Measurements from ENCODE around the gene SIPA1L3. TPM values are rescaled to one million over a fixed set of nuclear protein-coding genes. Genes with fewer than 3 reads are reported as not detected.

Gene SIPA1L3
- total RNA-seq, 2 donors from 2014 or later: 29.5 to 32.2 TPM

DNA sequence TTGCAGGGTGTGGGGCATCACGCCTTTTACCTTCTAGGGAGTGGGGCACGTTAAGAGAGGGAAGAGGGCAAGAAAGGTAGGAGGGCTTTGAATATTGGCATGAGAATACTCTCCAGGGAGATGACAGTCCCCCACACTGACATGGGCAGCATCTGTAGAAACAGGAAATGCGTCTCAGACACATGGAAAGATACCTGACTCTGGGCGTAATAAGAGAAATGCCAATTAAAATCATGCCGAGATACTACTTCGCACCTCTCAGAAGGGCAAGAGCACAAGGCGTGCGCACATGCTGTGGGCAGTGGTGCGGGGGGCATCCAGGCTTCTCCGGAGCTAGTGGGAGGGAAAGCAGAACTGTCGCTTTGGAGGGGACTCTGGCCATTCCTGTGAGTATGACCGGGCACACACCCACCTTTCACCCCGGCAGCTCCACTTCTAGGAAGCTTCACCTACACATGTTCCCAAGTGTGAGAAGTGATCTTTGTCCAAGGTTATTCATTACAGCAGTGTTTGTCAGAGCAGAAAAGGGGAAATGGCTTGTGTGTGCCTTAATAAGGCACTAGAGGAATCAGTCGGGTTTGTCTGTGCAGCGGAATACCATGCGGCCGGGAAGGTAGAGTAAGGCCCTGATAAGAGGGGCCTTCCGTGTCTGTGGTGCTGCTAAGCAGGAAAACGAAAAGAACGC lies 99.5 kb downstream of the SIPA1L3 start:
- ATAC-seq (peak; percentile 39), DNase-seq (no peak)
- H3K4me1 Mint-ChIP-seq: peaks cover 17% of the 10 kb centered on the region
- no peaks in the 10 kb centered on the region for H3K9me3 ChIP-seq (ENCODE audit: control insufficient read depth, low read length, poor library complexity, severe bottlenecking)
- H3K4me3 Mint-ChIP-seq: no peak overlapping the region
- H3K27ac Mint-ChIP-seq: peak overlapping the region; percentile 49
- peaks cover 11% of the 10 kb centered on the region for H3K36me3 Mint-ChIP-seq (ENCODE audit: low read depth)
- no peaks in the 10 kb centered on the region for H3K27me3 Mint-ChIP-seq

DNA sequence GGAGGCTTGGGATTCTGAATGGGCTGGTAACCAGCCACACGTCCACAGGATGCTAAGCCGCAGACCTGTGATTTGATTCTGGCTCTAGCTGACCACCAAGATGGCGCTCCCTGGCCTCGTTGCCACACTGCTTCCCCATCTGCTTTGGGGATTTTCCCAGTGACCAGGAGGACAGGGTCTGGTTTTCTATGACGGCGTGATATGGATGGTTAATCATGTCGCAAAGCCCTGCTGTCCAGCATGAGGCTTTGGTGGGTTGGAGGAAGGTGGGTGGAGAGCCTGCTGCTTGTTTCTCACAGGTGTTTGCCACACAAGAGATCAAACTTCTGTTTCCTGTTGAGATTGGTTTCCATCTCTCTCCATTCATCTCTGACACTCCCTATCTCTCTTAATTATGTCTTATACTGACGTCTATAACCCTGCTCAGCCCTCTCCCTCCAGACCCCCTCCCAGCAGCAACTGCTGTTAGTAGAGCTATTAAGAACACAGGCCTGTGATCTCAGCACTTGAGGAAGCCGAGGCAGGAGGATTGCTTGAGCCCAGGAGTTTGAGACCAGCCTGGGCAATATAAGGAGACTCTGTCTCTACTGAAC lies 102.7 kb downstream of the SIPA1L3 start:
- H3K9me3 ChIP-seq (ENCODE audit: control insufficient read depth, low read length, poor library complexity, severe bottlenecking): no peaks in the 10 kb centered on the region
- ATAC-seq (peak; percentile 32), DNase-seq (no peak)
- no peak overlapping the region for H3K27ac Mint-ChIP-seq
- no peak overlapping the region for H3K4me3 Mint-ChIP-seq
- H3K4me1 Mint-ChIP-seq: peaks cover 16% of the 10 kb centered on the region
- no peaks in the 10 kb centered on the region for H3K27me3 Mint-ChIP-seq
- H3K36me3 Mint-ChIP-seq (ENCODE audit: low read depth): peaks cover 13% of the 10 kb centered on the region

DNA sequence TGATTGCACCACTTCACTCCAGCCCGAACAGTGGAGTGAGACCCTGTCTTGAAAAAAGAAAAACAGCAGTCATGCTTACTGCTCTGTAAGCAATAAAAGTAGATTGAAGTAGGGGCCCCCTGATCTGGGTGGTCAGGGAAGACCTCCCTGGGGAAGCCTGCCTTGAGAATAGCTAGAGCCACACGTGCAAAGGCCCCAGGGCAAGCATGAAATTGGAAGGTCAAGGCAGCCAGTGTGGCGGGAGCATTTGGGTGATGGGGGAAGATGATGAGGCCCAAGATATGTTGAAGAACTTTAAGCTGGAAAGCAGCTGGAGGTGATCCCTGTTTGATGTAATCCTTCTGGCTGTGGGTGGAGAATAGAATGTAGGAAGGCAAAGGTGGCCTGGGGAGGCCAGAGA lies 104.4 kb downstream of the SIPA1L3 start:
- H3K9me3 ChIP-seq (ENCODE audit: control insufficient read depth, low read length, poor library complexity, severe bottlenecking): no peaks in the 10 kb centered on the region
- Mint-ChIP-seq H3K36me3 (ENCODE audit: low read depth) (peaks cover 8% of the 10 kb centered on the region), H3K27ac (no peak overlapping the region), H3K4me3 (no peak overlapping the region), H3K4me1 (peaks cover 14% of the 10 kb centered on the region), H3K27me3 (no peaks in the 10 kb centered on the region)
- no peak for ATAC-seq
- no peak for DNase-seq

DNA sequence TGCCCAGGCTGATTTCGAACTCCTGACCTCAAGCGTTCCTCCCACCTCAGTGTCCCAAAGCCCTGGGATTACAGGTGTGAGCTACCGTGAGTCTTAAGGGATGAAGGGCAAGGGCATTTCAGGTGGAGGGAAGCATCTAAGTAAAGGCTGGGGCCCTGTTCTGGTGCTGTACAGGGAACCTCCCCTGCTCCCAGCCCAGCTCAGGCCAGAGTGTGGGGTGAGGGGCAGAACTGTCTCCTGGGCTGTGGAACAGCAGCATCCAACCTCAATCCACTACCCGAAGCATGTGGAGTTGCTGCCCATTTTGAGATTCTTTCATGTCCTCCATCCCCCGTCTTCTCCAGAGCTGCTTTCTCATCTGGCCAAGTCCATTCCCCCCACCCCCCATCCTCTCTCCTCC lies 105.3 kb downstream of the SIPA1L3 start:
- Mint-ChIP-seq H3K4me1 (peaks cover 11% of the 10 kb centered on the region), H3K4me3 (no peak overlapping the region), H3K36me3 (ENCODE audit: low read depth) (peaks cover 8% of the 10 kb centered on the region), H3K27me3 (no peaks in the 10 kb centered on the region), H3K27ac (no peak overlapping the region)
- no peak for DNase-seq
- ATAC-seq: no peak
- no peaks in the 10 kb centered on the region for H3K9me3 ChIP-seq (ENCODE audit: control insufficient read depth, low read length, poor library complexity, severe bottlenecking)

DNA sequence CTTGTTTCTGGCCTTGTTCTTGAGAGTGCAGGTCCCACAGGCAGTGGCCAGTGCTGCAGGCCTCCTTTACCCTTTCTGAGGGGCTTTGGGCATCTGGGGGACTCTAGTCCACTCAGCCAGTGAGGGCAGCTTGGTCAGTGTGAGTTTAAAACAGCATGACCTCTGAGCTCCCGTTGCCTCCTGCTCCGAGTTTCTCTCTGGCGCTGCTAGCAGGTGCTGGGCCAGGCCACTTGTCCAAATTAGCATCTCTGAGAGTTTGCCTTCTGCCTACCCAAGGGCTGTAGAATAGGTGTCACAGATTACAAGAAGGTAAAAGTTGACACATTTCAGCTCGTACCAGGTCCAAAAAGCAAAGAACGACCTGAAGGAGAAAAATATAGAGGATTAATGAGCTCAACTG lies 105.9 kb downstream of the SIPA1L3 start:
- no peak for DNase-seq
- H3K4me3 Mint-ChIP-seq: no peak overlapping the region
- no peaks in the 10 kb centered on the region for H3K9me3 ChIP-seq (ENCODE audit: control insufficient read depth, low read length, poor library complexity, severe bottlenecking)
- H3K27ac Mint-ChIP-seq: peak overlapping the region; percentile 32
- peaks cover 8% of the 10 kb centered on the region for H3K4me1 Mint-ChIP-seq
- H3K27me3 Mint-ChIP-seq: no peaks in the 10 kb centered on the region
- no peak for ATAC-seq
- peaks cover 6% of the 10 kb centered on the region for H3K36me3 Mint-ChIP-seq (ENCODE audit: low read depth)

DNA sequence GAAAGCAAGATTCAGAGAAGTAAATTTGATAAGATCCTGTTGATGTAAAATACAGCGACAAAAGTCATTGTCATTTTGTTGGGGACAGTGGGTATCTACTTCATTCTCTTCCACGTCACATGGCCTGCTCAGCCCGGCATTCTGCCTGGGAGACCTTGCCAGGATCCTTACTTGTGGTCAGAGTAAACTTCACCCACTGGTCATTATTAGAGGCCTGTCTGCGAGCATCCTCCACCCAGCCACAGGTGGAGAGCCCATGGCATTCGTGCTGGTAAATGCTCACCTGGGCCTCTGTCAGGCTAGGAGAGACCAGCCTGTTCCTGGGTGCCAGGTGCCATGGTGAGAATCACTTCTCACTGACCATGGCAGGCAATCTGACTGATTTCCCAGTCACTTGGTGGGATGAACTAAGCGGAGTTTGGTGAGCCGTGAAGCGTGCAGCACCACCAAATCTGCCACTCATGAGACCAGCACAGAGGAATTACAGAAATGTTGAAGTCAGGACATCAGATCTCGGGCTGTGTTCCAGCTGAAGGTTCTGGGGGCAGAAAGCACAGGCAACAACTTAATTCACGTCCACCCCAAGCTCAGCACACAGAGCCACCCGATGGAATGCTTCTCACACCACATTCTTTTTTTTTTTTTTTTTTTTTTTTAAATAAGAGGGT lies 107.0 kb downstream of the SIPA1L3 start:
- peak overlapping the region; percentile 32 for H3K27ac Mint-ChIP-seq

DNA sequence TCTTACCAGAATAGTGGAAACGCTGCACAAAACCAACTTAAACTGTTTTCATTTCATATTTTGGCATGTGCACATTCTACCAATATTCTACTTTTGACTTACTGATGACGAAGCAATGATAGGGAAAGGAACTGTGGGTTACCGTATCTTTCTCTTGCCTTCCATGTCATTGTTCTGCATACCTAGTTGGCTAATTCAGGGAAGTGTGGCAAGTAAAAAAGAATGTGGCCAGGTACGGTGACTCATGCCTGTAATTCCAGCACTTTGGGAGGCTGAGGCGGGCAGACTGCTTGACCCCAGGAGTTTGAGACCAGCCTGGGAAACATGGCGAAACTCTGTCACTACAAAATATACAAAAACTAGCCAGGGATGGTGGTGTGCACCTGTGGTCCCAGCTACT lies 108.2 kb downstream of the SIPA1L3 start:
- no peaks in the 10 kb centered on the region for H3K9me3 ChIP-seq (ENCODE audit: control insufficient read depth, low read length, poor library complexity, severe bottlenecking)
- Mint-ChIP-seq H3K36me3 (ENCODE audit: low read depth) (peaks cover 7% of the 10 kb centered on the region), H3K4me1 (peaks cover 10% of the 10 kb centered on the region), H3K27ac (no peak overlapping the region), H3K4me3 (no peak overlapping the region), H3K27me3 (no peaks in the 10 kb centered on the region)
- no peak for DNase-seq
- no peak for ATAC-seq

More for the DNA sequence above, 107.0 kb downstream of the SIPA1L3 start:
- H3K36me3 Mint-ChIP-seq (ENCODE audit: low read depth): peaks cover 7% of the 10 kb centered on the region
- ATAC-seq (no peak), DNase-seq (no peak)
- no peak overlapping the region for H3K4me3 Mint-ChIP-seq
- H3K27me3 Mint-ChIP-seq: no peaks in the 10 kb centered on the region
- H3K9me3 ChIP-seq (ENCODE audit: control insufficient read depth, low read length, poor library complexity, severe bottlenecking): no peaks in the 10 kb centered on the region
- H3K4me1 Mint-ChIP-seq: peaks cover 10% of the 10 kb centered on the region

DNA sequence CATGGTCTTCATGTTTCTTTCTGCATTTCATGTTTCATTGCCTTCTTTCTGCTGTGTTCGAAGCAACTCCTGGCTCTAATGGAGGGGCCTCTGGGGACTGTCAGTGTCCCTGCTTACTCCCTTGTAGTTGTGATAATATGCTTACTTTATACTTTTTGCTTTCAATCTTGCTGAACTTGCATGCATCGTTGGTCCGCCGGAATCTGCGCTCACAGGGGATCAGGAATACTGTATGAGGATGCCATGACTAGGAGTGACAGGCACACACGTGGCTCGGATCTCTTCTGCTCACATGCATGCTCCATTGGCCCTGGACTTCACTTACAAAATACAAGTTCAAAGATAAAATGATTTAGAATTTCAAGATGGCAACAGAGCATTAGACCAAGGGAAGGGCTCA lies 108.8 kb downstream of the SIPA1L3 start:
- H3K9me3 ChIP-seq (ENCODE audit: control insufficient read depth, low read length, poor library complexity, severe bottlenecking): no peaks in the 10 kb centered on the region
- Mint-ChIP-seq H3K36me3 (ENCODE audit: low read depth) (peaks cover 7% of the 10 kb centered on the region), H3K27me3 (no peaks in the 10 kb centered on the region), H3K4me3 (no peak overlapping the region), H3K27ac (no peak overlapping the region), H3K4me1 (peaks cover 10% of the 10 kb centered on the region)
- DNase-seq (no peak), ATAC-seq (no peak)

DNA sequence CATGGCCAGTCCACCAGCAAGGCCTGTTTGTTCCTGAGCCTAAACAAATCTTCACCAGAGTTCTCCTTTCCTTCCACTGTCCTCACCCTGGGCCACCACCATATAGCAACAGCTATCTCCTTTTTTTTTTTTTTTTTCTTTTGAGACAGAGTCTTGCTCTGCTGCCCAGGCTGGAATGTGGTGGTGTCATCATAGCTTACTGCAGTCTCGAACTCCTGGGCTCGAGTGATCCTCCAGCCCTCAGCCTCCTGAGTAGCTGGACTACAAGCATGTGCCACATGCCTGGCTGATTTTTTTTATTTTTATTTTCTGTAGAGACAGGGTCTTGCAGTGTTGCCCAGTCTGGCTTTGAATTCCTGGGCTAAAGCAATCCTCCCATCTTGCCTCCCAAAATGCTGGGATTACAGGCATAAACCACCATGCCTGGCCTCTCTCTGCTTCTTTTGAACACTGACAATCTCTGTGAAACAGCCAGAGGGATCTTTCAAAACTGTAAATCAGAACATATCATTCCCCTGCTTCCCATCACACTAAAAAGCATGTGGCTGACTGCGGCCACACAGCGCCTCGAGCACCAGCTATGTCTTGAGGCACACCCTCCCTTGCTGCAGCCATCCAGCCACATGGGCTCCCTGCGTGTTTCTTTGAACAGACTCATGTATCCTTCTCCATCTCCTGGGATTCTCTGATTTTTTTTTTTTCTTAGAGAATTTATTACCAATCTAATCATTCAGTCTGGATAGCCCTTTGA lies 110.6 kb downstream of the SIPA1L3 start:
- no peaks in the 10 kb centered on the region for H3K9me3 ChIP-seq (ENCODE audit: control insufficient read depth, low read length, poor library complexity, severe bottlenecking)
- Mint-ChIP-seq H3K4me1 (peaks cover 7% of the 10 kb centered on the region), H3K27ac (no peak overlapping the region), H3K27me3 (no peaks in the 10 kb centered on the region), H3K4me3 (no peak overlapping the region), H3K36me3 (ENCODE audit: low read depth) (peaks cover 2% of the 10 kb centered on the region)
- DNase-seq (no peak), ATAC-seq (no peak)

DNA sequence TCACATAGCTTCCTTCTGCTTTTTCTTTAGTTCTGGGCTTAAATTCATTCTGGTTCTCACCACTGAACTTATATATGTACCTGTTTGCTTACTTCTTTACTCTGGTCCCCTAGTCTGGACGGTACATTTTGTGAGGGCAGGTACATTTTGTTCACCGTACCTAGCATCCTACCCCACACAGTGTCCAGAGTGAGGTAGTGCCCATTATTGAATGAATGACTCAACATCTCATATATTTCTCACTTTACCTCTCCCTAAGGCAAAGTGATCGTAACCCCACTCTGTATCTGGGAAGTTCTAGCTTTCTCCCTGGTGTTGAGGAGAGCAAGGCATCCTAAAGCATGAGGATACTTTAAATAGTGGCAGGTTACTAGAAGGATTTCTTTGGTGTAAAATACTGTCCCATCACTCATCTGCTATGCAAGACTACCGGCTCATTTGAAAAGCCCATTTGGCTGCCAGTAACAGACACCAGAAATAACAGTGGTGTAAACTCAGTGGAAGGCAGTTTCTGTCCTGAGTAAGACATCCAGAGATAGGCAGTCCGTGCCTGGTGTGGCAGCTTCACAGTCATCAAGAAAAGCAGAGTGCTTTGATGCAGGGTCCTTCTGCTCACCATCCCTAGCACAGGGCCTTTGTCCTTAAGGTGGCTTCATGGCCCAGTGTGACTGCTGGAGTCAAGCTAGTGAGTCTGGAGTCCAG lies 111.8 kb downstream of the SIPA1L3 start:
- ATAC-seq (no peak), DNase-seq (no peak)
- H3K9me3 ChIP-seq (ENCODE audit: control insufficient read depth, low read length, poor library complexity, severe bottlenecking): no peaks in the 10 kb centered on the region
- Mint-ChIP-seq H3K4me1 (peaks cover 7% of the 10 kb centered on the region), H3K36me3 (ENCODE audit: low read depth) (peaks cover 2% of the 10 kb centered on the region), H3K27me3 (no peaks in the 10 kb centered on the region), H3K4me3 (no peak overlapping the region), H3K27ac (no peak overlapping the region)

DNA sequence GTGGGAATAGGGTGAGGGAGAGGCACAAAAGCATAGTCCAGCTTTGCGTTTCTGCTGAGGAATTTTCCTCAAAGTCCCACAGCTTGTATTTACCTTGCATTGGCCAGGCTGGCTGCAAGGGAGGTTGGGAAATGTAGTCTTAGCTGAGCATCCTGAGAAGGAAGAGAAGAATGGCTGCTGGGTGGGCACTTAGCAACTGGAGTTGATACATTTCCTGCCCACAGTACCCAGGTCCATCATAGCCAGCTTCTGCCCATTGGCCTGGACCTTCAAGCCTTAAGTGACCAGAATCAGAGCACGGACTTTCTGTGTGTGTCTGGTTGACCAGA lies 112.4 kb downstream of the SIPA1L3 start:
- no peak for ATAC-seq
- Mint-ChIP-seq H3K27ac (no peak overlapping the region), H3K27me3 (no peaks in the 10 kb centered on the region), H3K4me3 (no peak overlapping the region), H3K36me3 (ENCODE audit: low read depth) (peaks cover 2% of the 10 kb centered on the region), H3K4me1 (peaks cover 7% of the 10 kb centered on the region)
- no peak for DNase-seq
- no peaks in the 10 kb centered on the region for H3K9me3 ChIP-seq (ENCODE audit: control insufficient read depth, low read length, poor library complexity, severe bottlenecking)

DNA sequence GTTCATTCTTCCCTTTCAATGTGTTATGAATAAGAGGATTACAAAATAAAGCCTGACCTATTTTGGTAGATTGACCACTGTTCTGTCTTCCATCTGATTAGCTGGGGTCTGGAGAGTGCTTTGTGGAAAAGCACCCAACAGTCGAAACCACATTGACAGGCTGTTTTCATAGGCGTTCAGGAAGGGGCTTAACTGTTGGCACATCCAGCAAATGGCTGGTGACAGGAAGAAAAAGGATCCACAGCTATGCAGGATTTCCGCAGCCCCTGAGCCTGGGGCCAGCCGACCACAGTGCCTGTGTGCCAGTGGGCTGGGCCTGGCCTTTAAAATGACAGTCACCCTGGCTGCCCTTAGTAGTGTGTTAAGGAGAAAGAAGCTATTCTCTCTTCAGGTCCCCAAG lies 113.3 kb downstream of the SIPA1L3 start:
- no peaks in the 10 kb centered on the region for H3K9me3 ChIP-seq (ENCODE audit: control insufficient read depth, low read length, poor library complexity, severe bottlenecking)
- H3K4me1 Mint-ChIP-seq: peaks cover 7% of the 10 kb centered on the region
- DNase-seq (no peak), ATAC-seq (no peak)
- H3K27ac Mint-ChIP-seq: no peak overlapping the region
- peaks cover 2% of the 10 kb centered on the region for H3K36me3 Mint-ChIP-seq (ENCODE audit: low read depth)
- H3K27me3 Mint-ChIP-seq: no peaks in the 10 kb centered on the region
- H3K4me3 Mint-ChIP-seq: no peak overlapping the region

DNA sequence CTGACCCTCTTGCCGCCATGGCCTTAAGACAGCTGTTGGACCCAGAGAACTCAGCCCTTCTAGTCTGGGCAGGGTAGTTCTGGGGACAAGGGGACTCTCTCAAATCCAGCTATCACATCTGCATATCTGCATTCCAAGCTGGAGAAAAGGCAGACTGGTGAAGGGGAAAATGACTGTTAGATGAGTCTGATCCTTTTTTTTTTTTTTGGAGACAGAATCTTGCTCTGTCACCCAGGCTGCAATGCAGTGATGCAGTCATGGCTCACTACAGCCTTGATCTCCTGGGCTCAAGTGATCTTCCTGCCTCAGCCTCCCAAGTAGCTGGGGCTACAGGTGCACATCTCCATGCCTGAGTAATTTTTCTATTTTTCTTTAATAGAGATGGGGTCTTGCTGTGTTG lies 114.3 kb downstream of the SIPA1L3 start:
- Mint-ChIP-seq H3K27ac (no peak overlapping the region), H3K4me1 (peaks cover 6% of the 10 kb centered on the region), H3K36me3 (ENCODE audit: low read depth) (peaks cover 2% of the 10 kb centered on the region), H3K4me3 (no peak overlapping the region), H3K27me3 (no peaks in the 10 kb centered on the region)
- no peaks in the 10 kb centered on the region for H3K9me3 ChIP-seq (ENCODE audit: control insufficient read depth, low read length, poor library complexity, severe bottlenecking)
- DNase-seq (no peak), ATAC-seq (no peak)

Data from T-helper 17 cell (primary cell).